Neural progenitor cell (in vitro differentiated cells): Measurements from ENCODE around the gene YY1AP1.
"Not testable (repeated sequence)": the region's sequence is repeated elsewhere in the genome, so short reads cannot be mapped to it uniquely, and the experiment has no call there.

ENCODE experiments used
- CTCF ChIP-seq: fragments of 200-600 bp; sonication (generic); IDR thresholded peaks from 2 replicates; pipeline ENCODE4 v1.5.1; 2017; ENCODE audit warnings: antibody characterized with exemption, mild to moderate bottlenecking
- EZH2 ChIP-seq: fragments of 200-600 bp; sonication (generic); IDR thresholded peaks from 2 replicates; pipeline ENCODE4 v1.6.1; 2017; ENCODE audit warnings: antibody characterized with exemption, mild to moderate bottlenecking, moderate library complexity
- EZH2phosphoT487 ChIP-seq: fragments of 200-600 bp; sonication (generic); IDR thresholded peaks from 2 replicates; pipeline ENCODE4 v1.6.1; 2017; ENCODE audit warnings: antibody characterized with exemption

- not testable (repeated sequence) for TF ChIP-seq CTCF, EZH2, EZH2phosphoT487
Measured at GRCh38 chr1:155661239-155661638, 27.3 kb downstream of the YY1AP1 start.
